HCT116 (cell line): ENCODE measurements around the gene DGCR8. TPM values are rescaled to one million over a fixed set of nuclear protein-coding genes. Genes with fewer than 3 reads are reported as not detected.

Experiments
- ATAC-seq: fragments of 200-7000 bp; cut with Tn5 transposase; 2 replicates; pipeline ENCODE4 v1.9.1; 2020; ENCODE audit warnings: mild to moderate bottlenecking, moderate library complexity
- BruUV-seq: library from RNA; stranded (reverse); fragments of 400-500 nt; replicated peaks from 2 replicates; lab custom pipeline; 2021; lab: Mats Ljungman, UMichigan
- CTCF ChIA-PET: fragments of 300-600 bp; sonication (Branson Sonifier 250); formaldehyde crosslinking; loops from one replicate; lab custom pipeline; 2021; ENCODE audit warnings: antibody characterized with exemption; lab: Charles Lee
- POLR2A ChIA-PET: fragments of 300-600, 350-600 bp; sonication (Branson Sonifier 250); formaldehyde crosslinking; loops from one replicate; lab custom pipeline; 2021; ENCODE audit warnings: antibody characterized with exemption; lab: Charles Lee
- RAD21 ChIA-PET, 2 experiments: fragments of 300-600 bp; sonication (Branson Sonifier 250); formaldehyde crosslinking; loops; one replicate each; lab custom pipeline; 2023; ENCODE audit warnings: low total read pairs in 2 of 2; ENCODE audit not compliant: uncharacterized antibody in 2 of 2, unreplicated experiment in 2 of 2, low non-redundant PET in 1 of 2; lab: Charles Lee
- DNase-seq: peaks from one replicate; pipeline ENCODE4 v3.0.0-alpha.2; 2010; ENCODE audit warnings: low read depth, low spot score
- H2AFZ ChIP-seq: fragments of 200-600 bp; shearing (Covaris generic), sonication (generic); 2 replicates; pipeline ENCODE4 v1.6.1; 2017; ENCODE audit warnings: low read depth, mixed run types, mixed read lengths, antibody characterized with exemption, low read length; ENCODE audit not compliant: poor library complexity, severe bottlenecking
- H3K27ac ChIP-seq: 2 replicates; pipeline ENCODE4 v1.5.1; 2012; ENCODE audit warnings: low read depth, low read length
- H3K27me3 ChIP-seq: fragments of 200-600 bp; sonication (generic); 2 replicates; pipeline ENCODE4 v1.6.1; 2016; ENCODE audit warnings: mixed run types, low read length, mixed read lengths; ENCODE audit not compliant: insufficient read depth
- H3K36me3 ChIP-seq, 2 experiments: fragments of 200-500 bp in 1 of 2; fragments of 200-600 bp in 1 of 2; sonication (Bioruptor generic) in 1 of 2; sonication (generic) in 1 of 2; 2 replicates each; pipeline versions ENCODE4 v1.5.1 to v1.6.1; 2014 to 2016; ENCODE audit warnings: low read length in 2 of 2, inconsistent platforms in 1 of 2, mixed read lengths in 1 of 2, mixed run types in 1 of 2; ENCODE audit not compliant: insufficient read depth in 2 of 2, control insufficient read depth in 1 of 2
- H3K4me1 ChIP-seq, 2 experiments: fragments of 200-600 bp in 1 of 2; sonication (generic) in 1 of 2; 2 replicates each; pipeline versions ENCODE4 v1.5.1 to v1.6.1; 2012 to 2017; ENCODE audit warnings: low read length in 2 of 2, inconsistent platforms in 1 of 2, mild to moderate bottlenecking in 1 of 2, mixed read lengths in 1 of 2, mixed run types in 1 of 2, moderate library complexity in 1 of 2; ENCODE audit not compliant: insufficient read depth in 2 of 2, control insufficient read depth in 1 of 2
- H3K4me2 ChIP-seq: fragments of 200-600 bp; sonication (generic); 2 replicates; pipeline ENCODE4 v1.6.1; 2017; ENCODE audit warnings: mixed run types, low read length, mixed read lengths
- H3K4me3 ChIP-seq, 2 experiments: fragments of 200-600 bp in 1 of 2; sonication (generic) in 1 of 2; replicated peaks in 1 of 2; 2 replicates each; pipeline ENCODE4 v1.5.1; 2011 to 2016; ENCODE audit warnings: low read length in 2 of 2, control low read depth in 1 of 2, low read depth in 1 of 2, mild to moderate bottlenecking in 1 of 2, mixed read lengths in 1 of 2, mixed run types in 1 of 2
- H3K79me2 ChIP-seq: fragments of 200-600 bp; sonication (generic); 2 replicates; pipeline ENCODE4 v1.6.1; 2017; ENCODE audit warnings: mild to moderate bottlenecking, mixed run types, low read length, moderate library complexity, mixed read lengths; ENCODE audit not compliant: insufficient read depth
- H3K9ac ChIP-seq: fragments of 200-600 bp; sonication (generic); 2 replicates; pipeline ENCODE4 v1.6.1; 2016; ENCODE audit warnings: low read length, mixed read lengths
- H3K9me2 ChIP-seq: fragments of 200-600 bp; sonication (generic), shearing (Covaris generic); 2 replicates; pipeline ENCODE4 v1.6.1; 2017; ENCODE audit warnings: mixed run types, mild to moderate bottlenecking, moderate library complexity; ENCODE audit not compliant: insufficient read depth
- H3K9me3 ChIP-seq, 2 experiments: fragments of 200-500 bp in 1 of 2; fragments of 200-600 bp in 1 of 2; sonication (Bioruptor generic) in 1 of 2; sonication (generic) in 1 of 2; 2 replicates each; pipeline ENCODE4 v1.6.1; 2014 to 2017; ENCODE audit warnings: low read length in 2 of 2, mixed read lengths in 2 of 2, inconsistent platforms in 1 of 2, low read depth in 1 of 2, mild to moderate bottlenecking in 1 of 2, mixed run types in 1 of 2, moderate library complexity in 1 of 2; ENCODE audit not compliant: control insufficient read depth in 1 of 2, insufficient read depth in 1 of 2
- H4K20me1 ChIP-seq: fragments of 200-600 bp; sonication (generic), shearing (Covaris generic); 2 replicates; pipeline ENCODE4 v1.6.1; 2017; ENCODE audit warnings: mixed run types, mild to moderate bottlenecking, moderate library complexity; ENCODE audit not compliant: insufficient read depth
- ATF3 ChIP-seq: IDR thresholded peaks from 2 replicates; pipeline ENCODE4 v1.6.1; 2012
- CBX3 ChIP-seq: IDR thresholded peaks from 2 replicates; pipeline ENCODE4 v1.6.1; 2012; ENCODE audit warnings: low read depth
- CEBPB ChIP-seq: IDR thresholded peaks from 2 replicates; pipeline ENCODE4 v1.6.1; 2012; ENCODE audit warnings: low read depth
- CTCF ChIP-seq, 3 experiments: fragments of 200-600 bp in 1 of 3; sonication (generic) in 1 of 3; IDR thresholded peaks in 2 of 3; conservative IDR thresholded peaks in 1 of 3; 2 replicates each; pipeline ENCODE4 v1.5.1; 2012 to 2017; ENCODE audit warnings: low read depth in 2 of 3, low read length in 2 of 3, antibody characterized with exemption in 1 of 3, borderline replicate concordance in 1 of 3, control low read depth in 1 of 3, mild to moderate bottlenecking in 1 of 3, mixed read lengths in 1 of 3, mixed run types in 1 of 3, moderate library complexity in 1 of 3; ENCODE audit not compliant: insufficient read depth in 1 of 3
- EGR1 ChIP-seq: IDR thresholded peaks from 2 replicates; pipeline ENCODE4 v1.6.1; 2012; ENCODE audit warnings: low read depth
- ELF1 ChIP-seq: IDR thresholded peaks from 2 replicates; pipeline ENCODE4 v1.6.1; 2012; ENCODE audit warnings: low read depth, borderline replicate concordance
- EZH2 ChIP-seq: fragments of 200-600 bp; sonication (generic); IDR thresholded peaks from 2 replicates; pipeline ENCODE4 v1.6.1; 2017; ENCODE audit warnings: antibody characterized with exemption, mixed run types
- EZH2phosphoT487 ChIP-seq: fragments of 200-600 bp; IDR thresholded peaks from 2 replicates; pipeline ENCODE4 v1.6.1; 2018; ENCODE audit warnings: antibody characterized with exemption, borderline replicate concordance
- FOSL1 ChIP-seq: IDR thresholded peaks from 2 replicates; pipeline ENCODE4 v1.6.1; 2012; ENCODE audit warnings: low read depth
- JUND ChIP-seq: IDR thresholded peaks from 2 replicates; pipeline ENCODE4 v1.6.1; 2012
- MAX ChIP-seq: IDR thresholded peaks from 2 replicates; pipeline ENCODE4 v1.6.1; 2012
- POLR2A ChIP-seq: IDR thresholded peaks from 2 replicates; pipeline ENCODE4 v1.7.0; 2011; ENCODE audit warnings: borderline replicate concordance; ENCODE audit not compliant: insufficient read depth, insufficient read length; ENCODE audit errors: extremely low read depth
- POLR2AphosphoS5 ChIP-seq: IDR thresholded peaks from 2 replicates; pipeline ENCODE4 v1.6.1; 2011; ENCODE audit warnings: mild to moderate bottlenecking, low read depth, low read length, moderate library complexity
- RAD21 ChIP-seq: IDR thresholded peaks from 2 replicates; pipeline ENCODE4 v1.6.1; 2012; ENCODE audit warnings: low read depth, mild to moderate bottlenecking
- REST ChIP-seq: IDR thresholded peaks from 2 replicates; pipeline ENCODE4 v1.6.1; 2012; ENCODE audit warnings: low read depth
- SIN3A ChIP-seq: IDR thresholded peaks from 2 replicates; pipeline ENCODE4 v1.6.1; 2012; ENCODE audit warnings: low read depth
- SRF ChIP-seq: IDR thresholded peaks from 2 replicates; pipeline ENCODE4 v1.6.1; 2012; ENCODE audit warnings: low read depth
- TCF7L2 ChIP-seq: IDR thresholded peaks from 2 replicates; pipeline ENCODE4 v1.7.0; 2011; ENCODE audit warnings: borderline replicate concordance, inconsistent platforms; ENCODE audit not compliant: insufficient read depth, insufficient read length; ENCODE audit errors: extremely low read depth
- YY1 ChIP-seq: IDR thresholded peaks from 2 replicates; pipeline ENCODE4 v1.6.1; 2011; ENCODE audit warnings: low read length, low read depth, moderate library complexity, mild to moderate bottlenecking; ENCODE audit not compliant: insufficient replicate concordance; ENCODE audit errors: extremely low read depth
- ZFX ChIP-seq: fragments of 450-650 bp; IDR thresholded peaks from 2 replicates; pipeline ENCODE4 v1.6.1; 2017
- intact Hi-C: fragments of 100-400 bp; cut with micrococcal nuclease; formaldehyde crosslinking; loops from 2 replicates; pipeline ENCODE4 v1.10.0; 2022
- total RNA-seq: library from RNA; stranded (reverse); gene quantifications from one replicate; pipeline ENCODE4 v1.2.1, GENCODE V29; 2021; ENCODE audit not compliant: unreplicated experiment

The DGCR8 gene
- total RNA-seq, 1 experiment from 2014 or later: 43.8 TPM

- H3K4me1 ChIP-seq: peaks cover 2 to 14% of the 10 kb centered on the region in 2 experiments; a peak in 3 of 4 replicates
- DNase-seq (no peak), ATAC-seq (no peak)
- TF ChIP-seq CBX3: no peak
- TF ChIP-seq RAD21: no peak
- TF ChIP-seq FOSL1: no peak
- TF ChIP-seq TCF7L2: no peak
- TF ChIP-seq ATF3: no peak
- TF ChIP-seq POLR2AphosphoS5: no peak
- TF ChIP-seq EGR1: no peak
- TF ChIP-seq CTCF (IDR thresholded peaks at IDR 0.05 in 2 of 3, conservative IDR thresholded peaks at IDR 0.05 in 1 of 3; ENCODE audit: borderline replicate concordance in 1 of 3, insufficient read depth in 1 of 3, low read depth in 2 of 3, low read length in 2 of 3): no peak
- TF ChIP-seq YY1: no peak
- TF ChIP-seq ZFX: no peak
- TF ChIP-seq ELF1: no peak
- TF ChIP-seq SRF: no peak
- no peak for TF ChIP-seq EZH2phosphoT487
- no peak for TF ChIP-seq EZH2
- TF ChIP-seq POLR2A: no peak
- TF ChIP-seq CEBPB: no peak
- TF ChIP-seq JUND: no peak
- TF ChIP-seq SIN3A: no peak
- no peak for TF ChIP-seq MAX
- no peak for TF ChIP-seq REST
- no TSS peak for BruUV-seq
- H3K36me3 ChIP-seq: no peaks in the 10 kb centered on the region
- no peak overlapping the region for H3K4me2 ChIP-seq
- ChIA-PET CTCF (no interaction called here), POLR2A (no interaction called here), RAD21 (no interaction called here)
- no peak overlapping the region for H3K27ac ChIP-seq
- H3K9me3 ChIP-seq: no peaks in the 10 kb centered on the region
- no peak overlapping the region for H3K4me3 ChIP-seq
- H3K9me2 ChIP-seq: no peaks in the 10 kb centered on the region
- no peaks in the 10 kb centered on the region for H3K27me3 ChIP-seq
- no peak overlapping the region for H3K9ac ChIP-seq
- H2AFZ ChIP-seq: no peak overlapping the region
- intact Hi-C loops: no loop called here
- H3K79me2 ChIP-seq: no peaks in the 10 kb centered on the region
- no peaks in the 10 kb centered on the region for H4K20me1 ChIP-seq
These were observed 44.5 kb upstream of the DGCR8 start for GRCh38 chr22:20035375-20036083.
